ES-I3 (cell line): ENCODE measurements around the gene PTDSS2.
"Not testable (repeated sequence)": the region's sequence is repeated elsewhere in the genome, so short reads cannot be mapped to it uniquely, and the experiment has no call there.

Source experiments
- H3K36me3 ChIP-seq: 2 replicates; pipeline ENCODE4 v1.6.1; 2013; ENCODE audit warnings: mild to moderate bottlenecking, low read length, control low read depth, moderate library complexity; ENCODE audit not compliant: insufficient read depth
- H3K4me1 ChIP-seq: 2 replicates; pipeline ENCODE4 v1.6.1; 2013; ENCODE audit warnings: mild to moderate bottlenecking, control low read depth, low read length; ENCODE audit not compliant: insufficient read depth
- H3K9ac ChIP-seq: 2 replicates; pipeline ENCODE4 v1.6.1; 2013; ENCODE audit warnings: low read depth, mild to moderate bottlenecking, low read length, moderate library complexity
- H3K9me3 ChIP-seq: 2 replicates; pipeline ENCODE4 v1.6.1; 2013; ENCODE audit warnings: mild to moderate bottlenecking, low read length, moderate library complexity; ENCODE audit not compliant: control insufficient read depth, insufficient read depth

PTDSS2 gene

GRCh38 chr11:449889-450808, at the start of gene PTDSS2:
Gene PTDSS2 (plus strand): TSS chr11:450279. CDS start chr11:450456, 177 bp downstream.
- peak within 1 kb of the TSS; percentile 93 for H3K9ac ChIP-seq
- no peaks in the 10 kb centered on the region for H3K9me3 ChIP-seq
- H3K4me1 ChIP-seq: no peaks in the 10 kb centered on the region
- no peaks in the 10 kb centered on the region; the same call in 1 of the 2 replicates for H3K36me3 ChIP-seq

- not testable (repeated sequence) for H3K4me1 ChIP-seq, H3K36me3 ChIP-seq, H3K9ac ChIP-seq, H3K9me3 ChIP-seq
These were observed 48.9 kb upstream of the PTDSS2 start for GRCh38 chr11:401196-401595.

- Histone ChIP-seq H3K4me1 (peaks cover 3% of the 10 kb centered on the region; the same call in 1 of the 2 replicates), H3K9me3 (no peaks in the 10 kb centered on the region), H3K36me3 (no peaks in the 10 kb centered on the region), H3K9ac (no peak overlapping the region)
These were observed 46.9 kb upstream of the PTDSS2 start for GRCh38 chr11:403021-403760.

GRCh38 chr11:403761-404431, 46.2 kb upstream of the PTDSS2 start:
- no peaks in the 10 kb centered on the region for H3K9me3 ChIP-seq
- H3K36me3 ChIP-seq: no peaks in the 10 kb centered on the region
- H3K4me1 ChIP-seq: peaks cover 3% of the 10 kb centered on the region; the same call in 1 of the 2 replicates
- H3K9ac ChIP-seq: no peak overlapping the region

- Histone ChIP-seq H3K9me3 (no peaks in the 10 kb centered on the region), H3K4me1 (peaks cover 3% of the 10 kb centered on the region; the same call in 1 of the 2 replicates), H3K36me3 (no peaks in the 10 kb centered on the region), H3K9ac (no peak overlapping the region)
These were observed 45.4 kb upstream of the PTDSS2 start for GRCh38 chr11:404551-405264.

- no peaks in the 10 kb centered on the region for H3K9me3 ChIP-seq
- H3K9ac ChIP-seq: no peak overlapping the region; the same call in 1 of the 2 replicates
- no peaks in the 10 kb centered on the region for H3K36me3 ChIP-seq
- peaks cover 3% of the 10 kb centered on the region; the same call in 1 of the 2 replicates for H3K4me1 ChIP-seq
These were observed 44.6 kb upstream of the PTDSS2 start for GRCh38 chr11:405323-405953.

GRCh38 chr11:405954-406795, 43.9 kb upstream of the PTDSS2 start:
- Histone ChIP-seq H3K36me3 (no peaks in the 10 kb centered on the region), H3K9me3 (no peaks in the 10 kb centered on the region), H3K4me1 (peaks cover 3% of the 10 kb centered on the region; the same call in 1 of the 2 replicates), H3K9ac (peak overlapping the region; percentile 78; the same call in 1 of the 2 replicates)

- H3K4me1 ChIP-seq: peaks cover 3% of the 10 kb centered on the region; the same call in 1 of the 2 replicates
- no peaks in the 10 kb centered on the region for H3K36me3 ChIP-seq
- peak overlapping the region; percentile 78 for H3K9ac ChIP-seq
These were observed 43.1 kb upstream of the PTDSS2 start for GRCh38 chr11:406796-407650.

GRCh38 chr11:407651-408123, 42.4 kb upstream of the PTDSS2 start:
- Histone ChIP-seq H3K9ac (peak overlapping the region; percentile 15; the same call in 1 of the 2 replicates), H3K36me3 (no peaks in the 10 kb centered on the region), H3K4me1 (peaks cover 3% of the 10 kb centered on the region; the same call in 1 of the 2 replicates), H3K9me3 (no peaks in the 10 kb centered on the region)

More at GRCh38 chr11:406796-407650, 43.1 kb upstream of the PTDSS2 start:
- H3K9me3 ChIP-seq: no peaks in the 10 kb centered on the region

GRCh38 chr11:408154-409007, 41.7 kb upstream of the PTDSS2 start:
- no peak overlapping the region for H3K9ac ChIP-seq
- no peaks in the 10 kb centered on the region for H3K9me3 ChIP-seq
- peaks cover 3% of the 10 kb centered on the region; the same call in 1 of the 2 replicates for H3K4me1 ChIP-seq
- no peaks in the 10 kb centered on the region for H3K36me3 ChIP-seq

GRCh38 chr11:409008-409599, 41.0 kb upstream of the PTDSS2 start:
- Histone ChIP-seq H3K4me1 (peaks cover 3% of the 10 kb centered on the region; the same call in 1 of the 2 replicates), H3K36me3 (no peaks in the 10 kb centered on the region), H3K9ac (no peak overlapping the region), H3K9me3 (no peaks in the 10 kb centered on the region)
